Gastrocnemius medialis (tissue), 4 donors: ENCODE measurements around the gene ATOH8. TPM values are rescaled to one million over a fixed set of nuclear protein-coding genes. Genes with fewer than 3 reads are reported as not detected.

Experiments
- ATAC-seq, 2 donors: fragments of 150-250 bp; one replicate each; pipeline ENCODE4 v1.9.1; 2016
- DNase-seq, 2 donors: peaks; one replicate each; pipeline ENCODE4 v3.0.0-alpha.2; 2019
- H3K27ac ChIP-seq, 4 donors: fragments of 200-600 bp; sonication (generic); 1 replicate in 1 of 4; 2 replicates in 3 of 4; pipeline ENCODE4 v1.5.1; 2016 to 2018; ENCODE audit warnings: mild to moderate bottlenecking in 2 of 4, moderate library complexity in 1 of 4
- H3K27me3 ChIP-seq, 3 donors: fragments of 200-600 bp; sonication (generic) in 2 of 3; 1 replicate in 1 of 3; 2 replicates in 2 of 3; pipeline versions ENCODE4 v1.5.1 to v1.6.0; 2016 to 2019; ENCODE audit warnings: mild to moderate bottlenecking in 1 of 3, moderate library complexity in 1 of 3
- H3K36me3 ChIP-seq, 2 donors: fragments of 200-600 bp; sonication (generic) in 1 of 2; one replicate each; pipeline ENCODE4 v1.5.1; 2017 to 2018
- H3K4me1 ChIP-seq, 2 donors: fragments of 200-600 bp; sonication (generic) in 1 of 2; one replicate each; pipeline ENCODE4 v1.5.1; 2016 to 2017; ENCODE audit warnings: mild to moderate bottlenecking in 2 of 2
- H3K4me3 ChIP-seq, 4 donors: fragments of 200-600 bp; sonication (generic) in 3 of 4; 1 replicate in 1 of 4; 2 replicates in 3 of 4; pipeline ENCODE4 v1.5.1; 2016 to 2019; ENCODE audit warnings: mild to moderate bottlenecking in 2 of 4
- H3K9me3 ChIP-seq, 3 donors: fragments of 200-600 bp; sonication (generic) in 2 of 3; 1 replicate in 1 of 3; 2 replicates in 2 of 3; pipeline ENCODE4 v1.5.1; 2016 to 2019
- CTCF ChIP-seq, 5 experiments: fragments of 450-650 bp in 3 of 5; fragments of 200-600 bp in 2 of 5; sonication (generic) in 2 of 5; IDR thresholded peaks in 4 of 5; conservative IDR thresholded peaks in 1 of 5; 1 replicate in 4 of 5; 2 replicates in 1 of 5; pipeline ENCODE4 v1.5.1; 2016 to 2019; ENCODE audit warnings: antibody characterized with exemption in 5 of 5, mild to moderate bottlenecking in 3 of 5, moderate library complexity in 3 of 5
- POLR2A ChIP-seq, 2 donors: fragments of 450-650 bp; IDR thresholded peaks; one replicate each; pipeline ENCODE4 v1.6.1; 2017; ENCODE audit warnings: antibody characterized with exemption in 2 of 2, mild to moderate bottlenecking in 2 of 2, moderate library complexity in 2 of 2
- in situ Hi-C, 4 donors: fragments of 200-750 bp; cut with MboI; loops; one replicate each; pipeline versions ENCODE4 v1.15.0 to v1.8.0; 2017; ENCODE audit warnings: low sequenced_read_pairs in 4 of 4
- intact Hi-C: fragments of 100-400 bp; cut with DNase I; formaldehyde crosslinking; loops from one replicate; pipeline ENCODE4 v1.15.1; 2023; ENCODE audit warnings: low total_unique reads
- total RNA-seq, 4 donors: library from RNA; depleted of rRNA; stranded (reverse); fragments of >200 nt; gene quantifications; one replicate each; pipeline versions ENCODE4 v1.1.0 to v1.2.3, GENCODE V29; 2016

ATOH8 gene
- total RNA-seq, 4 donors from 2014 or later: 122 to 266 (median 150) TPM

GRCh38 chr2:85778646-85779379 is 25.0 kb downstream of the ATOH8 start:
- no peak for DNase-seq
- H3K27me3 ChIP-seq: no peaks in the 10 kb centered on the region
- intact Hi-C loops: no loop called here
- no peak overlapping the region for H3K4me3 ChIP-seq
- H3K4me1 ChIP-seq: peaks cover 83 to 84% of the 10 kb centered on the region in 2 donors
- no peak for ATAC-seq
- peak overlapping the region; percentile 51 to 96 (median 74) for H3K27ac ChIP-seq
- TF ChIP-seq CTCF (IDR thresholded peaks at IDR 0.05 in 4 of 5, conservative IDR thresholded peaks at IDR 0.05 in 1 of 5) (no peak), POLR2A (IDR thresholded peaks at IDR 0.05) (no peak)
- H3K36me3 ChIP-seq: peaks cover 0 to 7% of the 10 kb centered on the region in 2 donors
- in situ Hi-C loops: no loop called here
- H3K9me3 ChIP-seq: no peaks in the 10 kb centered on the region

- H3K4me3 ChIP-seq: no peak overlapping the region
- H3K4me1 ChIP-seq: peaks cover 75 to 79% of the 10 kb centered on the region in 2 donors
- H3K27ac ChIP-seq: peak overlapping the region; percentile 51 to 96 (median 74)
- DNase-seq (peak in 1 of 2 donors; percentile 74), ATAC-seq (peak in 1 of 2 donors; percentile 19)
- no peaks in the 10 kb centered on the region for H3K27me3 ChIP-seq
- intact Hi-C loops: loop anchor here (2.0 kb wide), 1 partner anchor 17 kb away; no protein-coding TSS in a partner anchor
- TF ChIP-seq POLR2A (IDR thresholded peaks at IDR 0.05): no peak
- no peak for TF ChIP-seq CTCF (IDR thresholded peaks at IDR 0.05 in 4 of 5, conservative IDR thresholded peaks at IDR 0.05 in 1 of 5)
- peaks cover 0 to 7% of the 10 kb centered on the region in 2 donors for H3K36me3 ChIP-seq
- no peaks in the 10 kb centered on the region for H3K9me3 ChIP-seq
- in situ Hi-C loops: no loop called here
Observed at GRCh38 chr2:85779641-85780315, 26.0 kb downstream of the ATOH8 start.

- Histone ChIP-seq H3K4me3 (no peak overlapping the region), H3K27me3 (no peaks in the 10 kb centered on the region), H3K36me3 (peaks cover 0 to 7% of the 10 kb centered on the region in 2 donors), H3K4me1 (peaks cover 75 to 79% of the 10 kb centered on the region in 2 donors), H3K27ac (peak overlapping the region; percentile 51 to 96 (median 74)), H3K9me3 (no peaks in the 10 kb centered on the region)
- DNase-seq (peak in 1 of 2 donors; percentile 90), ATAC-seq (peak; percentile 31 to 75)
- intact Hi-C loops: loop anchor here (2.0 kb wide), 1 partner anchor 16 kb away; no protein-coding TSS in a partner anchor
- no peak for TF ChIP-seq POLR2A (IDR thresholded peaks at IDR 0.05)
- no peak for TF ChIP-seq CTCF (IDR thresholded peaks at IDR 0.05 in 4 of 5, conservative IDR thresholded peaks at IDR 0.05 in 1 of 5)
- in situ Hi-C loops: no loop called here
Observed at GRCh38 chr2:85780316-85781012, 26.7 kb downstream of the ATOH8 start.

GRCh38 chr2:85781013-85781332 is 27.2 kb downstream of the ATOH8 start:
- peaks cover 75 to 77% of the 10 kb centered on the region in 2 donors for H3K4me1 ChIP-seq
- no peaks in the 10 kb centered on the region for H3K27me3 ChIP-seq
- no peak overlapping the region for H3K4me3 ChIP-seq
- intact Hi-C loops (loop anchor here (2.0 kb wide), 1 partner anchor 16 kb away; no protein-coding TSS in a partner anchor), in situ Hi-C loops (no loop called here)
- no peaks in the 10 kb centered on the region for H3K9me3 ChIP-seq
- ATAC-seq (no peak), DNase-seq (no peak)
- peak overlapping the region; percentile 51 to 96 (median 74) for H3K27ac ChIP-seq
- H3K36me3 ChIP-seq: peaks cover 0 to 7% of the 10 kb centered on the region in 2 donors
- TF ChIP-seq POLR2A (IDR thresholded peaks at IDR 0.05) (no peak), CTCF (IDR thresholded peaks at IDR 0.05 in 4 of 5, conservative IDR thresholded peaks at IDR 0.05 in 1 of 5) (no peak)
